K562 (cell line): ENCODE measurements around the gene AKAP12. TPM values are rescaled to one million over a fixed set of nuclear protein-coding genes. Genes with fewer than 3 reads are reported as not detected.

Experiments used
- ARID1B ChIP-seq: fragments of 450-650 bp; IDR thresholded peaks from 2 replicates; pipeline ENCODE4 v1.6.1; 2016; ENCODE audit warnings: antibody characterized with exemption, mild to moderate bottlenecking, inconsistent platforms
- BRF2 ChIP-seq: IDR thresholded peaks from 3 replicates; pipeline ENCODE4 v1.6.1; 2011; ENCODE audit warnings: borderline replicate concordance, mild to moderate bottlenecking; ENCODE audit not compliant: insufficient read length, insufficient read depth
- DIDO1 ChIP-seq: fragments of 450-650 bp; IDR thresholded peaks from 2 replicates; pipeline ENCODE4 v1.6.1; 2016; ENCODE audit warnings: low read depth, missing biosample characterization, missing genetic modification characterization
- DPF2 ChIP-seq: fragments of 450-650 bp; IDR thresholded peaks from 2 replicates; pipeline ENCODE4 v1.6.1; 2016
- FOSL1 ChIP-seq: fragments of 200-800 bp; sonication (Bioruptor generic); conservative IDR thresholded peaks from 2 replicates; pipeline ENCODE4 v1.6.1; 2016; ENCODE audit warnings: missing genetic modification characterization, missing compliant biosample characterization
- NCOA1 ChIP-seq: fragments of 450-650 bp; IDR thresholded peaks from 2 replicates; pipeline ENCODE4 v1.6.1; 2016; ENCODE audit warnings: low read depth
- NFIX ChIP-seq: fragments of 250-450 bp; sonication (Bioruptor Pico); IDR thresholded peaks from 2 replicates; pipeline ENCODE4 v1.4.0; 2020; ENCODE audit warnings: low read depth, mild to moderate bottlenecking, moderate library complexity
- NFYB ChIP-seq: IDR thresholded peaks from 2 replicates; pipeline ENCODE4 v1.6.1; 2011; ENCODE audit warnings: mild to moderate bottlenecking, moderate library complexity; ENCODE audit not compliant: insufficient read length; ENCODE audit errors: extremely low read depth
- POLR3A ChIP-seq: IDR thresholded peaks from 2 replicates; pipeline ENCODE4 v1.6.1; 2011; ENCODE audit warnings: borderline replicate concordance, mild to moderate bottlenecking, moderate library complexity; ENCODE audit not compliant: insufficient read length, insufficient read depth; ENCODE audit errors: extremely low read depth
- PTRF ChIP-seq: fragments of 450-650 bp; IDR thresholded peaks from 2 replicates; pipeline ENCODE4 v1.6.1; 2016; ENCODE audit warnings: mild to moderate bottlenecking, missing genetic modification characterization, missing compliant biosample characterization
- SIN3B ChIP-seq: fragments of 450-650 bp; IDR thresholded peaks from 2 replicates; pipeline ENCODE4 v1.6.1; 2017; ENCODE audit warnings: low read depth, mild to moderate bottlenecking, moderate library complexity
- SMAD4 ChIP-seq: fragments of 250-450 bp; sonication (Bioruptor Pico); conservative IDR thresholded peaks from 2 replicates; pipeline ENCODE4 v1.8.0; 2021; ENCODE audit warnings: inconsistent platforms, mild to moderate bottlenecking, moderate library complexity
- ZMIZ1 ChIP-seq, 2 experiments: fragments of 150-350 bp in 1 of 2; IDR thresholded peaks; 2 replicates each; pipeline ENCODE4 v1.6.1; 2012 to 2016; ENCODE audit warnings: low read depth in 2 of 2, low read length in 2 of 2, mild to moderate bottlenecking in 1 of 2, moderate library complexity in 1 of 2
- ZNF324 ChIP-seq: fragments of 250-450 bp; sonication (Bioruptor Pico); IDR thresholded peaks from 2 replicates; pipeline ENCODE4 v1.4.0; 2020; ENCODE audit warnings: mild to moderate bottlenecking
- ZNF395 ChIP-seq: fragments of 200-800 bp; sonication (Bioruptor generic); IDR thresholded peaks from 2 replicates; pipeline ENCODE4 v1.6.1; 2017; ENCODE audit warnings: missing genetic modification characterization, missing compliant biosample characterization
- ZNF609 ChIP-seq: sonication (generic); formaldehyde crosslinking; IDR thresholded peaks from 2 replicates; pipeline ENCODE4 v1.8.1; 2023; ENCODE audit warnings: missing genetic modification reagents, mild to moderate bottlenecking, borderline replicate concordance
- polyA plus RNA-seq, 8 experiments: library from polyadenylated mRNA; depleted of rRNA in 4 of 8; stranded (reverse) in 5 of 8; unstranded in 3 of 8; fragments of >200 nt; fragmentation: Nextera tagmentation in 2 of 8; fragmentation: Illumina TruSeq in 1 of 8; extraction: Ambion mirVana in 2 of 8; extraction: Trizol in 1 of 8; gene quantifications; 2 replicates each; pipeline versions ENCODE4 v1.2.1 to v1.2.3, GENCODE V29; 2011 to 2014; ENCODE audit warnings: inconsistent platforms in 1 of 8, missing spikeins in 1 of 8
- total RNA-seq, 7 experiments: library from RNA; depleted of rRNA in 6 of 7; stranded (reverse); fragments of >200 nt in 6 of 7; fragmentation: Illumina TruSeq in 2 of 7; extraction: Trizol in 2 of 7; gene quantifications; 2 replicates each; pipeline versions ENCODE4 v1.2.1 to v1.2.3, GENCODE V29; 2011 to 2021; ENCODE audit warnings: low replicate concordance in 1 of 7

Gene AKAP12
- total and polyA plus RNA-seq, 9 of the 15 experiments (the other 6 are each of a cell fraction or from before 2014, with no cell fraction given) = 0.08 to 2.0 (median 0.62) TPM

GRCh38 chr6:151229401-151230276 is 10.1 kb upstream of the AKAP12 start (continued):
- TF ChIP-seq ZNF609 (no peak), NCOA1 (peak; percentile 68), BRF2 (no peak), ZNF395 (no peak), ARID1B (peak; percentile 89), SIN3B (no peak), NFYB (no peak), SMAD4 (CRISPR knock-in tag) (0 out of 2 replicates have a peak, but pooled peaks have one; percentile 13), DPF2 (peak; percentile 87), PTRF (tag) (no peak), ZNF324 (CRISPR knock-in tag) (no peak), POLR3A (no peak), DIDO1 (tag) (no peak), NFIX (CRISPR knock-in tag) (no peak), ZMIZ1 (IDR thresholded peaks at IDR 0.05; ENCODE audit: low read depth in 2 of 2, low read length in 2 of 2) (no peak), FOSL1 (peak; percentile 96)
